ENCODE results near the gene MAN1A2.
"Not testable (repeated sequence)": the region's sequence is repeated elsewhere in the genome, so short reads cannot be mapped to it uniquely, and the experiment has no call there.

The MAN1A2 gene

DNA sequence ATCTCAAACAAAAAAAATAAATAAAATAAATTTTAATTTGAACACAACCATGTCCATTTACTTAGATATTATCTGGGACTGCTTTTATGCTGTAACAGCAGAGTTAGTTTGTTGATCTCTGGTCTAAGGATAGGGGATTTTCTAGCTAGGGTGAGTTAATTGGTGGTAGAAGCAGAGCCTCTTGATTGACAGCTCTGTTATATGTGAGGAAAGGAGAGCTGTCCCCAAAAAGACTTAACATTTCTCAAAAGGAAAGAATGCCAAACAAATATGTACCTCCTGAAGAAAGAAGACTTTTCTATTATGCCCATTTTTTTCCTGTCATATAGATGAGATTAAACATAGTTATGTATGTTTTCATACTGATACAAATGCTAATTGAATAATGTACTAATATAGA, 37.8 kb downstream of the MAN1A2 start:
- DNase-seq, result no peak

DNA sequence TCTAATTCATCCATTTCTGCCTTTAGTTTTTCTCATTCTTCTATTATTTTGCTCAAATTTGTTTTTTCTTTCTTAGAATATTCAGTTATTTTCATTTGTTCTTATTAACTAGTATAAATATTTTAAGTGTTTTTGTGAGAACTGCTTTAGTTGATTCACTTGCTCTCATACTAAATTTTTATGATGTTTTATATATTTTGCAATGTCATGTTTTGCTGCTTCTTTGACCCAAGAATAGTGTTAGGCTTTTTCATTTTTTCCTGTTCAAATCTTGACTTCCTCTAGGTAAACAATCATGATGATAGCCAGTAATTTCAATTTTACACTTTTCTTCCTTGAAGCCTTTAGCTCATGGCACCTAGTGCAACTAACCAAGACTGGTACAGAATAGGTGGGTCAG, 45.2 kb downstream of the MAN1A2 start:
- no peak for DNase-seq

DNA sequence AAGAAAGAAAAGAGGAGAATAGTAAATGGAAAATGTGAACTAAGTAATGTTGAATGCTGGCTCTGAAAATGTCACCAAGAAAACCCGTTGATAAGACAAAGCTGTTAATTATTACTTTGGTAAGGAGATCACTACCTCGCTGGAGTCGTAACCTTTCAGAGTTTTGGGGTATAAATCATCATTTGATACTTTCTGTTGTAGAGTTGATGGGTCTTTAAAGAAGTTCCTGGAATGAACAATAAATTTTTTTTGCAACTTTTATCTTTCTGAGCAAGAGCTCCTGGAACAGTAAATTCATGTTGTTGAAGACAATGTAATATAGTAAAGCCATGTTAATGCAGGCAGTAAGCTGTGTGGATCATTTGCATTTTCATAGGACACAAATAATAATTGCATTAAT, 46.2 kb downstream of the MAN1A2 start:
- DNase-seq, result no peak

DNA sequence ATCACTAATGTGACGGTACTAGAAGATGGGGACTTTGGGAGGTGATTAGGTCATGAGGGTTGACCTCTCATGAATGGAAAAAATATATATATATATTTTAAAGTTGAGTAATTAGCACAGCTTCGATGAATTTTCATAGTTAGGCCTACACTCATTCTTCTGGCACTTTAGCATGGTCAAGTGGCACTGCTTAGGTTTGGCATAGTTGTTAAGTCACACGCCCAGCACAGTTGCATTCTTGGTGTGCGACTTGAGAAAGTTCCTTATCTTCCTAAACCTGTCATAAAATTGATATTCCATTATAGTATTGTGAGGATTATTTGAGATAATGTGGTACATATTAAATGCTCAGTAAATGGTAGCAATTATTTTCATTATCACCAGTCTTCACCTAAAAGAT, 47.7 kb downstream of the MAN1A2 start:
- DNase-seq, result no peak

DNA sequence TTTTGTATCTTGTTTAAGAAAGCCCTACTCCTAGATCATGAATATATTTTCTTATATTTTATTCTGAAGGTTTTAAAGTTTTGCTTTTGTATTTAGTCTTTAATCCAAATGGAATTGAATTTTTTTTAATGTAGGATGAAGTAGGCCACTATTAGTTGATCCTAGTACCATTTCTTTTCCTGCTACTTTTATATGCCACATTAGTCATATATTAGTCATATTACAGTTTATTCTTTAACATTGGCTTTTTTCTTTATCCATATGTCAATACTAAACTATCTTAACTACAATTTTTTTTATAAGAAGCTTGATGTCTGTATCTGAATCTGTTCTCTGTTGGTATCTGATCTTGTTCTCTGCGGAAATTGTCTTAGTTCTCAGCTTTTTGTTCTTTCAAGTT, 48.8 kb downstream of the MAN1A2 start:
- DNase-seq, result no peak

DNA sequence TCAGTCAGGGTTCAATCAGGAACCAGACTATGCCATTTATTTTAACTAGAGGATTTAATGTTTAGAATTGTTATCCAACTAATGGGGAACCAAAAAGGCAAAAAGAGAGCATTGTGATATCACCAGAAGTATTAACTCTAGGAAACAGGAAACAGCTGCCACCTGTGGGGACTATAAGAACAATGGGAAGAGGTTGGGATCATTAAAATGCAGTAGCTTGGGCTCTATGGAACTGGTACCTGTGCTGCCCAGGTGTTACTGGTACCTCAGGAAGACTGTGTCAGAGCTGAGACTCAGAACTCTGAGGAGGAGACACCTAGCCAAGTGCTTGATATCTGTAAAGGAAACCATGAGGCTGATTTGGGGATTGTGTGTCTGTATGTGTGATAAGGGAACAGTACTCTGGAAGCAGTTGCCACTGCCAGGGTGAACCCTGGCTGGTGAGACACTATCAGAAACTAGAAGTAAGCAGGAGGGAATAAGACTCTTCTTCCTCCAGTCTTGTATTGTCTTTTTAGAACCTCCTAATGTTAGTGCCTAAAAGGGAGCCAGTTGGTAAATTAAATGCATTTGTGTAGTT, 49.4 kb downstream of the MAN1A2 start:
- DNase-seq, result no peak

DNA sequence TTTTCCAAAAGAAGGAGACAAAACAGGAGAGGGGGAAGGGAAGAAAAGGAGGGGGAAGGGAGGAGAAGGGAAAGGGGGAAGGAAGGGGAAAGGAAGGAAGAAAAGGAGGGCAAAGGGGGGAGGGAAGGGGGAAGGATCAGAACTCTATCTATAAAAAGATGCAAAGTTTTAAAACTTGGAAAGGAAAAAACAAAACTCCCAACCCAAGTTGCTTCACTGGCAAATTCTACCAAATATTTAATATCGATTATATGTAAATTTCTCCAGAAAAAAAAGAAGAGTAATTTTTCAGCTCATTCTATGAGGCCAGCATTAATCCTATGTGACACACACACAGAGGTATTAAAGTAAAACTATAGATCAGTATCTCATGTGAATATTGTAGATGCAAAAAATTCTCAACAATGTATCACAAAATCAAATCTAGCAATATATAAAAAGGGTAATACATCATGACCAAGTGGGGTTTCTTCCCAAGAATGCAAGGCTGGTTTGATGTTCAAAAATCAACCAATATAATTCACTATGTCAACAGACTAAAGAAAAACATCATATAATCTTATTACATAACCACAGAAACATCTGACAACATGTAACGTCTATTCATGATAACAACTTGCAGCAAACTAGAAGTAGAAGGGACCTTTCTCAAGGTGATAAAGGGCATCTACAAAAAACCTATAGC, 57.9 kb downstream of the MAN1A2 start:
- DNase-seq, result no peak

DNA sequence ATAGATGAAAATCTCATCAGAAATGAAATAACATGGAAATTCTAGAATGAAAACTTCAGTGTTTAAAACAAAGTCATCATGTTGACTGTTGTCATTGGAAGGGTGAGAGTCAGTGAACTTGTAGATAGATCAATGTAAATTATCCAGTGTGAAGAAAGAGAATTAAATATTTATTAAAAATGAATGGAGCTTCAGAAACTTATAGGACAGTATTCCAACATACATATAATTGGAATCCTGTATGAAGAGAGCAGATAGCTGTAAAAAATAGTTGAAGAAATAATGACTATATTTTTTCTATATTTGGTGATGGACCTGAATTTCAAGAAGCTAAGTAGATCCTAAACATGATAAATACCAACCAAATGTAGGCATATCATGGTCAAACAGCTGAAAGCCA, 60.0 kb downstream of the MAN1A2 start:
- DNase-seq, result no peak

DNA sequence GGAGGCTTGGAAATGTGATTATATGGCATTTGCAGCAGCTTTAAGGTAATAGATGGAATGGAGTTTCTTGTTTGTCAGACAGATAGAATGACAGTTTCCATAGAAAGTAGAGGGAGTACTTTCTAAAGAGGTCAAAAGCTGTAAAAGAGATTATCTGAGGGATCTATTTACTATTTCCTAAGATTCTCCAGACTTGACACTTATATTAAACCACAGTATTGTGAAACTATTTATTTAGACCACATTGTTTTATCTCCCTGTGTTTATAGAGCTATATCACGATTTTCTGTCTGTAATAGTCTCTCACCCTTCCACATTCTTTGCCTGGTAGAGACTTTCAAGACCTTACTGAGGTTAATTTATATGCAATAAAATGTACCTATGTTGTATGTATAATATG, 66.7 kb downstream of the MAN1A2 start:
- DNase-seq, result no peak

DNA sequence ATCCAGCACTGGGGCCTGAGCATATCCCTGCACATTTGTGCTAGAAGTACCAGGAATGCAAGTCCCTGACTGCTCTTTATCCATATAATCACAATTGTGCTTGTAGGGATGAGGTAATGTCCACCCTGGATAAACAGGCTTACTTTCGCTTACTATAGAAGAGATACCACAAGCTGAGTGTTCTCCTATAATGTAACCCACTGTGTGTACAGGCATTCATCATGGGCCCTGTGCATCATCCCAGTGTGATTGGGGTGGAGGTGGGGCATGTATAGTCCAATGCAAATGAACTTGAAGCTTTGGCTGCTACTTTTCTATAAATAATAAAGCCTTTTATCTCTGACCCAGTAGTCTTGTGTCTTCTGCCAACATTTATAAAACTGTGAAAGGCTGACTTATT, 69.3 kb downstream of the MAN1A2 start:
- DNase-seq, result no peak

DNA sequence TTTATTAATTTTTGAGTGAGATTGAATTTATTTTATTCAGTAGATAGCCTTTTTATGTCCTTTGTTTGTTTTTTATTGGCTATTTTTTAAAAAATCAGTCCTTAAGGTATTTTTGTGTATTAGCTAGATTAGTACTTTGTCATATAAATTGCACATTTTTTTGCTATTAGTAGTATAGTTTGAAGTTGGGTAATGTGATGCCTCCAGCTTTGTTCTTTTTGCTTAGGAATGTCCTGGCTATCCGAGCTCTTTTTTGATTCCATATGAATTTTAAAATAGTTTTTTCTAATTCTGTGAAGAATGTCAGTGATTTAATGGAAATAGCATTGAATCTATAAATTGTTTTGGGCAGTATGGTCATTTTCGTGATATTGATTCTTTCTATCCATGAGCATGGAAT, 80.4 kb downstream of the MAN1A2 start:
- DNase-seq, result no peak

DNA sequence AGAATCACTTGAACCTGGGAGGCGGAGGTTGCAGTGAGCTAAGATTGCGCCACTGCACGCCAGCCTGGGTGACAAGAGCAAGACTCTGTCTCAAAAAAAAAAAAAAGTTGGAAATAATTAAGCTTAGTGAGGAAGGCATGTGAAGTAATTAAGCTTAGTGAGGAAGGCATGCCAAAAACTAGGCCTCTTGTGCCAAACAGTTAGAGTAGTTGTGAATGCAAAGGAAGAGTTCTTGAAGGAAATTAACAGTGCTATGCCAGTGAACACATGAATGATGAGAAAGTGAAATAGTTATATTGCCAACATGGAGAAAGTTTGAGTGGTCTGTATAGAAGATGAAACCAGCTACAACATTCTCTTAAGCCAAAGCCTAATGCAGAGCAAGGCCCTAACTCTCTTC, 85.0 kb downstream of the MAN1A2 start:
- no peak for DNase-seq

DNA sequence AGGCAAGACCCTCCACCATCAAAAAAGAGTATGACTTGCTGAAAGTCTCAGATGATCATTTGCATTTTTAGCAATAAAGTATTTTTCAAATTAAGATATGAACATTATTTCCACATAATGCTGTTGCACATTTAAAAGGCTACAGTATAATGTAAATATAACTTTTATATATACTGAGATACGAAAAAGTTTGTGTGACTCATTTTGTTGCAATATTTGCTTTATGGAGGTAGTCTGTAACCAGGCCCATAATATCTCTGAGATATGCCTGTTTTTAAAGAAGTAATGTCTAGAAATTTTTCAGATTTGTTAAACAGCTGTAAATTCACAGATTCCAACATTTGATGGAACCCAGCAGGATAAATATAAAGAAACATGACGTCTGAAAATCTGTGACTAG, 86.7 kb downstream of the MAN1A2 start:
- DNase-seq, result no peak

DNA sequence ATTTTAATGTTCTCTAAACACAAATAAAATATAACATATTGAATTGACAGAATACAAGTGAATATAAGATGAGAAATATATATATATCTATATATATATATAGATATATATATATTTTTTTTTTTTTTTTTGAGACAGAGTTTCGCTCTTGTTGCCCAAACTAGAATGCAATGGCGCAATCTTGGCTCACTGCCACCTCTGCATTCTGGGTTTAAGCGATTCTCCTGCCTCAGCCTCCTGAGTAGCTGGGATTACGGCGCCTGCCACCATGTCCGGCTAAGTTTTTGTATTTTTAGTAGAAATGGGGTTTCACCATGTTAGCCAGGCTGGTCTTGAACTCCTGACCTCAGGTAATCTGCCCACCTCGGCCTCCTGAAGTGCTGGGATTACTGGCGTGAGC, 91.2 kb downstream of the MAN1A2 start:
- not testable (repeated sequence) for DNase-seq

DNA sequence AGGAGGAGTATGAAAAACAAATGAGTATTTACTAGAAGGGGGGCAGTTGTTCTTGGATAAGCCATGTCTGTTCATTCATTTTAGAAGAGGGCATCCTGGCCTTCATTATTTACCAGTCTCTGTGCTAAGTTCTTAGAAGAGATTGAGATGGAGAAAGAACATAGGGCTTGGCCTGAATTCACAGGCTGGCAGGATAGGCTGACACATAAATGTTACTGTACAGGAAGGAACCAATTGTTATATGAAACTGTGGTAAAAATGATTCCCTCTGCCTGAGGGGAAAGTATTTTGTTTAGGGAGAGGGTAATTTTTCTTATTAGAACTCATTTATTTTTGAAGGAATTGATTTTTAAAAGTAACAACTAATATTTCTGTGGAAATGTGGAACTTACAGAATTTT, 99.5 kb downstream of the MAN1A2 start:
- no peak for DNase-seq

DNA sequence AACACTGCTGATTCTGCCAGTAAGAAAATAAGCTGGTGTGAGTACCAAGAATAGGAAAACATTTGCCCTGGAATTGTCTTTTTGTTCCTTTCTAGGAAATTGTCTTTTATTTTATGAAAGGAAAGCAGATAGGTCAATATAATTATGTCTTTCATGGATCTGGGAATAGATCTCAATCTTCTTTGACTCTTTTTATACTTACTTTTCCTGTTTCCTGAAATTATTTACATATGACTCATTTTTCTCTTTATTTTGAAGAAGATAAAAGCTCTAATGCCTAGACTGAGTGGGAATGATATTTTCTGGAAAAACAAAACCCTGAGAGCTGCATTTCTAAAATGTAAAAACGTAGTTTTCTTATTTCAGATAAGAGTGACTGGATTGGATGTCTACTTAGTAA, 100.1 kb downstream of the MAN1A2 start:
- no peak for DNase-seq

DNA sequence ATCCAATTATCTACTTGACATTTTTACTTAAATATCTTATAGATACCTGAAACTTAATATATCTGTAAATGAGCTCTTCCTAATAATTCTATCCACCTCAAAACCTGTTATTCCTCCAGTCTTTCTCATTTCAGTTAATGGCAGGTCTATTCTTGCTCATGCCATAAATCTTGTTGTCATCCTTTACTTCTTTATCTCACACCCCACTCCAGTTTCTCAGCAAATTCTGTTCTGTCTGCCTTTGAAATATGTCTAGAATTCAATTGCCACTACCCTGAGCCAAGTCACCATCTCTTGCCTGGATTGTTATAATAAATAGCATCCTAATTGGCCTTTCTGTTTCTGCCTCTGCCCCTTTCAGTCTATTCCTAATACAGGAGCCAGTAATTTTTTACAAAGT, 105.8 kb downstream of the MAN1A2 start:
- no peak for DNase-seq

DNA sequence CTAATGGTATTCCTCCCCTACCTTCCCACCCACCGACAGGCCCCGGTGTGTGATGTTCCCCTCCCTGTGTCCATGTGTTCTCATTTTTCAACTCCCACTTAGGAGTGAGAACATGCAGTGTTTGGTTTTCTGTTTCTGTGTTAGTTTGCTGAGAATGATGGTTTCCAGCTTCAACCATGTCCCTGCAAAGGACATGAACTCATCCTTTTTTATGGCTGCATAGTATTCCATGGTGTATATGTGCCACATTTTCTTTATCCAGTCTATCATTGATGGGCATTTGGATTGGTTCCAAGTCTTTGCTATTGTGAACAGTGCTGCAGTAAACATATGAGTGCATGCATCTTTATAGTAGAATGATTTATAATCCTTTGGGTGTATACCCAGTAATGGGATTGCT, 108.2 kb downstream of the MAN1A2 start:
- DNase-seq, result not testable (repeated sequence)

DNA sequence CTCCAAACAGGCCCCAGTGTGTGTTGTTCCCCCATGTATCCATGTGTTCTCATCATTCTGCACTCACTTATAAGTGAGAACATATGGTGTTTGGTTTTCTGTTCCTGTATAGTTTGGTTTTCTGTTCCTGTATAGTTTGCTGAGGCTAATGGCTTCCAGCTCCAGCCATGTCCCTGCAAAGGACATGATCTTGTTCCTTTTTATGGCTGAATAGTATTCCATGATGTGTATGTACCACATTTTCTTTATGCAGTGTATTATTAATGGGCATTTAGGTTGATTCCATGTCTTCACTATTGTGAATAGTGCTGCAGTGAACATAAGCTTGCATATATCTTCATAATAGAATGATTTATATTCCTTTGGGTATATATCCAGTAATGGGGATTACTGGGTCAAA, 111.8 kb downstream of the MAN1A2 start:
- DNase-seq, result no peak

DNA sequence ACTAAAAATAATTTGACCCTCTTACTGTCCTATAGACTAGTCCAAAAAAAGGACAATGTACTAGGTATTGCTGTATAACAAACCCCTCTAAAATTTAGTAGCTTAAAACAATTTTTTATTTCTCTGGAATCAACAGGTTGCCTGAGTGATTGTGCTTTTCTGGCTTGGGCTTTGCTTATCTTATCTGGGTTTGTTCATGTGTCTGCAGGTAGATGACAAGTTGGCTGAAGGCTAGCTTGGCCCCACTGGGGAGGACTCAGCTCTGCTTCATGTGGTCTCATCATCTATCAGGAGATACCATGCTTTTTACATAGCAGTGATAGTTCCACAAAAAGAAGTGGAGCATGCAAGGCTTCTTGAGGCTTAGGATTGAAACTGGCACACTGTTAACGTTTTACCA, 114.2 kb downstream of the MAN1A2 start:
- DNase-seq, result no peak

DNA sequence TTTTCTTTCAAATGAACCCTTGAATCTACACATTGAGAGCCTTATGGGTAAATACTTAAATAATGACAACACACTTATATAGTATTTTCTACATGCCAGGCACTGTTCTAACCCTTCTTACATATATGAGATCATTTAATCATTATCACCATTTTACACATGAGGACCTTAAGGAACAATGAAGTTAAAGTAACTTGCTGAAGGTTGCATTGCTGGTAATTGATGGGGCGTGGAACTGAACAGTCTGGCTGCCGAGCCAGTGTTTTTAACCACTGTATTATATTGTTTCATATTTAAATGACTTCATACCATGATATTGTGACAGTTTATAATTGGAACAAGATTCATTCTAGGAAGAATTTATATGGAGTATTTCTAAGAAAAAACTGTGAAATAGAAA, 126.7 kb downstream of the MAN1A2 start:
- DNase-seq, result no peak

DNA sequence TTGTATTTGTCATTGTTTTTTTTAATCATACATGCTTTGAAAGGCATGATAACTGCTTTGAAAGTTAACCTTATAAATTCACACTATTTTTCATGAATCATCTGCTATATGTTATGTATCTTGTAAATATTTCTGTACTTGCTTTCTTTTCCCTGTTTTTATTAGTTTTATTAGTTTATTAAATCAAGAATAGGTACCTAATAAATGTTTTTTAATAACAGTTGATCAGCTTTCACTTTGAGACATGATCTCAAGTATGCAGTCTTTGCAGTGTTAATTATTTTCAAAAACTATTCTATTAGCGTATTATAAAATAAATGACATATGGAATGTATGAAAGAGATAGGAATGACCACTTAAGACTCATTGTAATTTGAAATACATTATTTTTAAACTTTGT, 127.8 kb downstream of the MAN1A2 start:
- DNase-seq, result no peak

DNA sequence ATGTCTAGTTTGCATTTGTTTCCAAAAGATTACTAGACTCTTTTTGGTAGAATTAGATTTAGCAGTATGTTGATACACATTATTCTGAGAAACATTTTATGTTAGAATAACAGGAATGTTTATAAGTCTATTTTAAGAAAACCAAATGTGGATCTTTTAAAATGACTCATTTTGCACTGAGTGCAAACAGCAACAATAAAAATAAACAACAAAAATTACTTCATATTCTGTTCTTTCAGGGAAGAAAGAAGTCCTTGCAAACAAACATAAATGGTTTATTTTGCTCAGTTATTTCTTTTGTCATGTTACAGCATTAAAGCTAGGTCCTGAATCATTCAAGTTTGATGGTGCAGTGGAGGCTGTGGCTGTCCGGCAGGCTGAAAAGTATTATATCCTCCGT, 131.8 kb downstream of the MAN1A2 start:
- DNase-seq, result no peak

DNA sequence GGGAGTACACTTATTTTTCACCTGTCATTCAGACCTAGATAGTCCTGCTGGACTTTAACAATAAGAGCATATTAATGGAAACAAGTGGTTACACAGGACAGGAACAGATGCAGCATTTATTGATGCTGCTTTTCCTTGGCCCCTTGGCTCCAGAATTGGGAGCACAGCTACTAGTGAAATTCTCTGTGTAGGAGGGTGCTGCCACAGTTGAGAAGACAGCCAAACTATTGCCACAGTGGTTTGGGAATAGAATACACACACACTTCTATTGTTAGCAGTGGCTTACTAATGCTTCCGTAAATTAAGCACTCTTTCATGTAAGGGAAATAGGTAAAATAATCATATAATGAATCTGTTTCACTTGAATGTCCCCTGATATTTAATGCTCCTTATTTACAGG, 133.3 kb downstream of the MAN1A2 start:
- DNase-seq, result no peak

DNA sequence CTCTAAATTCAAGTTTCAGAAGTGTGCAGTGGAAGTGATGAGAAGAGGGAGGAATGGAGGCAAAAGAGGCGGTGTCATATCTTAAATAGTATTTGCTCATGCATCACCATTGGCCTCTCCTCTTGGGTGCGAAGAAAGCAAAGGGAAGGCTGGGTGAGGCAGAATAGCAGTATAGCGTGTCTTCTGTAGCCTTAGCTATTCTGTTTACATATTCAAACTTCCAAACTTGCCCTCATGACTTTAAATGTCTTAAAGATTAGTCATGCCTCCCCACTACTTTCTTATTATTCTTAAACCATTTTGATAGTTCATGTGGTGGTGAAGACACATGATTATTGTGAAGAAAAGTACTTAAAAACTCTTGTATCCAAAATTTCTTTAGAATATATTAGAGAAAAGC, 134.0 kb downstream of the MAN1A2 start:
- no peak for DNase-seq

Data from right forelimb (tissue), 1 donor.